Hepatocyte (in vitro differentiated cells): ENCODE measurements around the gene TBC1D1.

Experiments
- CTCF ChIP-seq: fragments of 200-600 bp; sonication (generic); IDR thresholded peaks from 2 replicates; pipeline ENCODE4 v1.5.1; 2016; ENCODE audit warnings: antibody characterized with exemption, mild to moderate bottlenecking; ENCODE audit not compliant: poor library complexity
- EZH2 ChIP-seq: fragments of 200-600 bp; sonication (generic); IDR thresholded peaks from 2 replicates; pipeline ENCODE4 v1.6.1; 2016; ENCODE audit warnings: antibody characterized with exemption, mild to moderate bottlenecking, borderline replicate concordance

GRCh38 chr4:37902738-37903693, 12.1 kb downstream of the TBC1D1 start:
- no peak for TF ChIP-seq CTCF
- TF ChIP-seq EZH2, result no peak
